Activated B cell treated with CpG ODN at 0.5 μM for 24 hours (primary cell): ENCODE measurements around the gene USF1. TPM values are rescaled to one million over a fixed set of nuclear protein-coding genes. Genes with fewer than 3 reads are reported as not detected.
"Not testable (repeated sequence)": the region's sequence is repeated elsewhere in the genome, so short reads cannot be mapped to it uniquely, and the experiment has no call there.

ENCODE experiments used
- ATAC-seq: fragments of 200-7000 bp; cut with Tn5 transposase; one replicate; pipeline ENCODE4 v1.10.0; 2021; ENCODE audit warnings: low read depth, mild to moderate bottlenecking, moderate library complexity
- CTCF ChIA-PET: fragments of 350-600 bp; sonication (Branson Sonifier 250); formaldehyde crosslinking; loops from one replicate; lab custom pipeline; 2021; ENCODE audit warnings: antibody characterized with exemption; lab: Charles Lee
- POLR2A ChIA-PET: fragments of 350-600 bp; sonication (Branson Sonifier 250); formaldehyde crosslinking; loops from one replicate; lab custom pipeline; 2021; ENCODE audit warnings: antibody characterized with exemption; lab: Charles Lee
- DNase-seq: peaks from one replicate; pipeline ENCODE4 v3.0.0; 2022
- H3K27ac Mint-ChIP-seq: one replicate; pipeline ENCODE4 v1.8.0; 2020; ENCODE audit warnings: mixed read lengths
- H3K27me3 Mint-ChIP-seq: one replicate; pipeline ENCODE4 v1.8.0; 2021; ENCODE audit warnings: mixed read lengths
- H3K36me3 Mint-ChIP-seq: one replicate; pipeline ENCODE4 v1.8.0; 2021; ENCODE audit warnings: low read depth, mixed read lengths
- H3K4me1 Mint-ChIP-seq: one replicate; pipeline ENCODE4 v1.8.0; 2021; ENCODE audit warnings: mixed read lengths
- H3K4me3 Mint-ChIP-seq: one replicate; pipeline ENCODE4 v1.8.0; 2020; ENCODE audit warnings: mild to moderate bottlenecking, mixed read lengths
- H3K9me3 Mint-ChIP-seq: one replicate; pipeline ENCODE4 v1.8.0; 2020; ENCODE audit warnings: mixed read lengths
- CTCF ChIP-seq: fragments of 200-600 bp; IDR thresholded peaks from one replicate; pipeline ENCODE4 v1.8.0; 2022; ENCODE audit warnings: antibody characterized with exemption, mild to moderate bottlenecking
- intact Hi-C: fragments of 100-400 bp; cut with micrococcal nuclease; formaldehyde crosslinking; loops from one replicate; pipeline ENCODE4 v1.15.1; 2024
- total RNA-seq: library from RNA; stranded (reverse); gene quantifications from 2 replicates; pipeline ENCODE4 v1.2.3, GENCODE V29; 2022

The USF1 gene
- total RNA-seq, 1 donor from 2014 or later = 143 TPM

- Mint-ChIP-seq H3K4me3 (peak within 1 kb of the TSS; percentile 95), H3K27ac (peak within 1 kb of the TSS; percentile 91), H3K27me3 (no peaks in the 10 kb centered on the region), H3K36me3 (no peaks in the 10 kb centered on the region), H3K4me1 (peaks cover 27% of the 10 kb centered on the region), H3K9me3 (no peaks in the 10 kb centered on the region)
- POLR2A ChIA-PET = interaction anchor here (0.5 to 2.7 kb wide), 18 partner anchors 8 to 681 kb away, joined by 3 to 63 read pairs (median 4); partner anchors contain the start of genes ARHGAP30, NIT1, PFDN2 and TSTD1
- peak; percentile 56 for ATAC-seq
- no peak for TF ChIP-seq CTCF
- DNase-seq = no peak
- intact Hi-C loops = loop anchor here (1.0 to 2.0 kb wide), 5 partner anchors 7 to 48 kb away; partner anchors contain the start of genes ARHGAP30 and USF1
- CTCF ChIA-PET = interaction anchor here (0.8 to 2.9 kb wide), 5 partner anchors 19 to 97 kb away, joined by 3 to 17 read pairs (median 9); partner anchors contain the start of genes KLHDC9, NIT1, PFDN2 and TSTD1
These were observed 25.1 kb downstream of the USF1 start, which contains the start of gene F11R for GRCh38 chr1:161020509-161021164. TSS of gene F11R (minus strand) at chr1:161021152. CDS start at chr1:161021073, 79 bp downstream.

GRCh38 chr1:161019751-161020495 lies 25.9 kb downstream of the USF1 start:
- no peak for ATAC-seq
- Mint-ChIP-seq H3K9me3 (no peaks in the 10 kb centered on the region), H3K27me3 (no peaks in the 10 kb centered on the region), H3K36me3 (no peaks in the 10 kb centered on the region), H3K4me1 (peaks cover 27% of the 10 kb centered on the region), H3K27ac (peak overlapping the region; percentile 91), H3K4me3 (peak overlapping the region; percentile 95)
- CTCF ChIA-PET = interaction anchor here (1.7 to 2.9 kb wide), 3 partner anchors 20 to 78 kb away, joined by 9 to 17 read pairs (median 10); partner anchors contain the start of genes KLHDC9 and TSTD1
- POLR2A ChIA-PET = interaction anchor here (0.6 to 2.7 kb wide), 13 partner anchors 11 to 746 kb away, joined by 3 to 63 read pairs (median 7); partner anchors contain the start of genes ARHGAP30, NIT1, PFDN2 and TSTD1
- intact Hi-C loops = loop anchor here (2.0 kb wide), 2 partner anchors 29 to 49 kb away; partner anchors contain the start of gene ARHGAP30
- no peak for DNase-seq
- no peak for TF ChIP-seq CTCF

GRCh38 chr1:161019111-161019660 lies 26.6 kb downstream of the USF1 start:
- H3K9me3 Mint-ChIP-seq, intact Hi-C loops, H3K27me3 Mint-ChIP-seq, H3K27ac Mint-ChIP-seq, ATAC-seq, H3K36me3 Mint-ChIP-seq, DNase-seq: not testable (repeated sequence)
- peak overlapping the region; percentile 95 for H3K4me3 Mint-ChIP-seq
- peaks cover 30% of the 10 kb centered on the region for H3K4me1 Mint-ChIP-seq
- CTCF ChIA-PET = interaction anchor here (1.0 kb wide), 1 partner anchor 22 kb away, joined by 7 read pairs; no protein-coding TSS in a partner anchor
- POLR2A ChIA-PET = interaction anchor here (0.6 to 1.7 kb wide), 4 partner anchors 26 to 745 kb away, joined by 3 to 11 read pairs (median 4); partner anchors contain the start of genes ARHGAP30 and USF1

- H3K9me3 Mint-ChIP-seq = no peaks in the 10 kb centered on the region
- TF ChIP-seq CTCF = no peak
- CTCF ChIA-PET = interaction anchor here (1.0 kb wide), 1 partner anchor 21 kb away, joined by 7 read pairs; no protein-coding TSS in a partner anchor
- intact Hi-C loops = no loop called here
- H3K4me1 Mint-ChIP-seq = peaks cover 36% of the 10 kb centered on the region
- H3K36me3 Mint-ChIP-seq = no peaks in the 10 kb centered on the region
- no peak overlapping the region for H3K27ac Mint-ChIP-seq
- POLR2A ChIA-PET = interaction anchor here (1.2 to 1.7 kb wide), 2 partner anchors 26 to 51 kb away, joined by 6 to 11 read pairs; partner anchors contain the start of genes ARHGAP30 and USF1
- H3K4me3 Mint-ChIP-seq = no peak overlapping the region
- no peaks in the 10 kb centered on the region for H3K27me3 Mint-ChIP-seq
- ATAC-seq = no peak
- no peak for DNase-seq
These were observed 27.2 kb downstream of the USF1 start for GRCh38 chr1:161018631-161018930.
